ENCODE measurements around the gene THBS1. TPM values are rescaled to one million over a fixed set of nuclear protein-coding genes. Genes with fewer than 3 reads are reported as not detected.

Gene THBS1
- total RNA-seq, 2 donors from 2014 or later, result 162 to 390 TPM

- Histone ChIP-seq H3K27me3 (no peaks in the 10 kb centered on the region), H3K27ac (no peak overlapping the region), H3K9ac (ENCODE audit: low read depth in 2 of 2, low read length in 2 of 2) (no peak overlapping the region), H3K4me3 (no peak overlapping the region), H3K9me3 (no peaks in the 10 kb centered on the region), H3K36me3 (no peaks in the 10 kb centered on the region), H3K4me1 (no peaks in the 10 kb centered on the region)
- intact Hi-C loops (cut with DNase I), result no loop called here
- TF ChIP-seq CTCF (IDR thresholded peaks at IDR 0.05), result no peak
- no peak for DNase-seq
These were observed 63.3 kb downstream of the THBS1 start for GRCh38 chr15:39644136-39644535.

- H3K27me3 ChIP-seq, result no peaks in the 10 kb centered on the region
- no peak overlapping the region for H3K4me3 ChIP-seq
- TF ChIP-seq CTCF (IDR thresholded peaks at IDR 0.05), result no peak
- no peak for DNase-seq
- intact Hi-C loops (cut with DNase I), result no loop called here
- no peak overlapping the region for H3K27ac ChIP-seq
- H3K4me1 ChIP-seq, result no peaks in the 10 kb centered on the region
- no peaks in the 10 kb centered on the region for H3K9me3 ChIP-seq
- H3K36me3 ChIP-seq, result no peaks in the 10 kb centered on the region
- H3K9ac ChIP-seq (ENCODE audit: low read depth in 2 of 2, low read length in 2 of 2), result no peak overlapping the region
These were observed 64.5 kb downstream of the THBS1 start for GRCh38 chr15:39645138-39645975.

- Histone ChIP-seq H3K36me3 (no peaks in the 10 kb centered on the region), H3K9ac (ENCODE audit: low read depth in 2 of 2, low read length in 2 of 2) (no peak overlapping the region), H3K9me3 (no peaks in the 10 kb centered on the region), H3K4me1 (no peaks in the 10 kb centered on the region), H3K4me3 (no peak overlapping the region), H3K27me3 (no peaks in the 10 kb centered on the region), H3K27ac (no peak overlapping the region)
- intact Hi-C loops (cut with DNase I), result no loop called here
- no peak for TF ChIP-seq CTCF (IDR thresholded peaks at IDR 0.05)
- no peak for DNase-seq
These were observed 65.0 kb downstream of the THBS1 start for GRCh38 chr15:39645976-39646257.

GRCh38 chr15:39646425-39646824, 65.5 kb downstream of the THBS1 start:
- no peaks in the 10 kb centered on the region for H3K9me3 ChIP-seq
- intact Hi-C loops (cut with DNase I), result no loop called here
- TF ChIP-seq CTCF (IDR thresholded peaks at IDR 0.05), result no peak
- no peaks in the 10 kb centered on the region for H3K27me3 ChIP-seq
- H3K4me3 ChIP-seq, result no peak overlapping the region
- H3K9ac ChIP-seq (ENCODE audit: low read depth in 2 of 2, low read length in 2 of 2), result no peak overlapping the region
- no peaks in the 10 kb centered on the region for H3K36me3 ChIP-seq
- no peak for DNase-seq
- no peaks in the 10 kb centered on the region for H3K4me1 ChIP-seq
- H3K27ac ChIP-seq, result no peak overlapping the region

Other genes with a start within 250 kb of the THBS1 start
- gene FSIP1, start 201.8 kb downstream of the THBS1 start, total RNA-seq, result 1 to 10 TPM; 4.1 to 5.3 TPM

All from colonic mucosa (tissue), 4 donors.